K562 (cell line): ENCODE measurements around the gene ARMH3.

Experiments used
- ARID1B ChIP-seq: fragments of 450-650 bp; IDR thresholded peaks from 2 replicates; pipeline ENCODE4 v1.6.1; 2016; ENCODE audit warnings: antibody characterized with exemption, mild to moderate bottlenecking, inconsistent platforms
- EP300 ChIP-seq: IDR thresholded peaks from 2 replicates; pipeline ENCODE4 v1.6.1; 2012; ENCODE audit warnings: low read length, improper control_type of control experiment
- EZH2 ChIP-seq: IDR thresholded peaks from 2 replicates; pipeline ENCODE4 v1.6.1; 2012; ENCODE audit warnings: low read depth, mild to moderate bottlenecking, inconsistent platforms, low read length, borderline replicate concordance
- FOXJ3 ChIP-seq: sonication (generic); formaldehyde crosslinking; IDR thresholded peaks from 2 replicates; pipeline ENCODE4 v1.4.0; 2020; ENCODE audit warnings: mild to moderate bottlenecking, missing genetic modification reagents
- HDAC3 ChIP-seq: fragments of 450-650 bp; IDR thresholded peaks from 2 replicates; pipeline ENCODE4 v1.6.1; 2018; ENCODE audit warnings: borderline replicate concordance, mild to moderate bottlenecking, moderate library complexity; ENCODE audit not compliant: partially characterized antibody
- NR2C2 ChIP-seq, 2 experiments: fragments of 200-800 bp in 1 of 2; sonication (Bioruptor generic) in 1 of 2; sonication (generic) in 1 of 2; formaldehyde crosslinking in 1 of 2; IDR thresholded peaks; 2 replicates each; pipeline versions ENCODE4 v1.6.1 to v1.8.0; 2016 to 2022; ENCODE audit warnings: mild to moderate bottlenecking in 1 of 2, missing compliant biosample characterization in 1 of 2, missing genetic modification characterization in 1 of 2, missing genetic modification reagents in 1 of 2
- RAD21 ChIP-seq, 2 experiments: fragments of 250-450 bp in 1 of 2; fragments of 450-650 bp in 1 of 2; sonication (Bioruptor Pico) in 1 of 2; formaldehyde crosslinking in 1 of 2; IDR thresholded peaks in 1 of 2; conservative IDR thresholded peaks in 1 of 2; 2 replicates each; pipeline versions ENCODE4 v1.4.0 to v1.8.0; 2020 to 2022; ENCODE audit warnings: mild to moderate bottlenecking in 2 of 2, moderate library complexity in 1 of 2
- TCF3 ChIP-seq: sonication (generic); formaldehyde crosslinking; IDR thresholded peaks from 2 replicates; pipeline ENCODE4 v1.4.0; 2020; ENCODE audit warnings: mild to moderate bottlenecking, missing genetic modification reagents
- TF ChIP-seq, protein P1 (sequence below), 2 experiments: fragments of 200-800 bp in 1 of 2; sonication (Bioruptor generic) in 1 of 2; sonication (generic) in 1 of 2; formaldehyde crosslinking in 1 of 2; IDR thresholded peaks in 1 of 2; conservative IDR thresholded peaks in 1 of 2; 2 replicates each; pipeline versions ENCODE4 v1.5.0 to v1.6.1; 2016 to 2020; ENCODE audit warnings: missing compliant biosample characterization in 1 of 2, missing genetic modification characterization in 1 of 2, missing genetic modification reagents in 1 of 2
- TF ChIP-seq, protein P2 (sequence below): sonication (generic); formaldehyde crosslinking; IDR thresholded peaks from 2 replicates; pipeline ENCODE4 v1.5.0; 2020; ENCODE audit warnings: missing genetic modification reagents
- TF ChIP-seq, protein P3 (sequence below), 2 experiments: fragments of 250-450 bp in 1 of 2; fragments of 450-650 bp in 1 of 2; sonication (Bioruptor Pico) in 1 of 2; IDR thresholded peaks; 2 replicates each; pipeline versions ENCODE4 v1.6.1 to v1.8.0; 2016 to 2021; ENCODE audit warnings: mild to moderate bottlenecking in 2 of 2, moderate library complexity in 2 of 2, missing compliant biosample characterization in 1 of 2, missing genetic modification characterization in 1 of 2
- TF ChIP-seq, protein P4 (sequence below): sonication (generic); formaldehyde crosslinking; IDR thresholded peaks from 2 replicates; pipeline ENCODE4 v1.9.0; 2022; ENCODE audit warnings: mild to moderate bottlenecking, missing genetic modification reagents

DNA sequence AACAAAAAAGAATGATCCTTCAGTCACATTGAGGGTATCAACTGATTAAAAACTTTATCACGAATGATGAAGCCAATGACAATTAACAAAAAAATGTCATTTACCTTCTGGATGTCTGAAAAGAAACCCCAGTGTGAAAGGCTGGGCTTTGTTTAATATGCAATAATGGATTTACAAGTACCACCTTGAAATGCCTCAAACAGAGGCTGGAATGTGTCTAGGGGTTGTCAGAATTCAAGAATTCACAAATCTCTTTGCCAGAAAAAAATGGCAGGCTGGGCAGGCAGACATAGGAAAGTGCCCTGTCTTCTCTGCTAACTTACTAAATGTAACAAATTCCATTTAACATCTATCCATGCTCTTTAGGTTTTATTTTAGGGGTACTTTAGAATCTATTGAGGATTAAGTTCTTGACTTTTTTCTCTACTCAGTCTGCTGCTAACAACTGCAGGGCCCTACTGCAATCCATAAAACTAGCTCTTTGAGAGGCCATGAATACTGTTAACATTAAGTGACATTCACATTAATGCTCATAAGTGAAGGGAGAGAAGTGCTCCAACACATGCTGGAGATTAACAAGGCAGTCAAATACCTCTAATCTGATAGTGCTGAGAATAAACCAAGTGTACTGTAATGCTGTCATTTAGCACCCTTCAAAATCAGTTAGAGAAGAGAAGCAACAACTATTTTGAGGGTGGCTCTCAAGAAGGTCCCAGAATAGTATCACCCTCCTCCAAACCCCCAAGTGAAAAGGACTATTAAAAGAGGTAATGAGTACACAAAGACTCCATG lies 169.3 kb downstream of the ARMH3 start:
- TF ChIP-seq, protein P1, sequence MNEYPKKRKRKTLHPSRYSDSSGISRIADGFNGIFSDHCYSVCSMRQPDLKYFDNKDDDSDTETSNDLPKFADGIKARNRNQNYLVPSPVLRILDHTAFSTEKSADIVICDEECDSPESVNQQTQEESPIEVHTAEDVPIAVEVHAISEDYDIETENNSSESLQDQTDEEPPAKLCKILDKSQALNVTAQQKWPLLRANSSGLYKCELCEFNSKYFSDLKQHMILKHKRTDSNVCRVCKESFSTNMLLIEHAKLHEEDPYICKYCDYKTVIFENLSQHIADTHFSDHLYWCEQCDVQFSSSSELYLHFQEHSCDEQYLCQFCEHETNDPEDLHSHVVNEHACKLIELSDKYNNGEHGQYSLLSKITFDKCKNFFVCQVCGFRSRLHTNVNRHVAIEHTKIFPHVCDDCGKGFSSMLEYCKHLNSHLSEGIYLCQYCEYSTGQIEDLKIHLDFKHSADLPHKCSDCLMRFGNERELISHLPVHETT (CRISPR knock-in tag; conservative IDR thresholded peaks at IDR 0.05 in 1 of 2, IDR thresholded peaks at IDR 0.05 in 1 of 2), result no peak
- TF ChIP-seq, protein P2, sequence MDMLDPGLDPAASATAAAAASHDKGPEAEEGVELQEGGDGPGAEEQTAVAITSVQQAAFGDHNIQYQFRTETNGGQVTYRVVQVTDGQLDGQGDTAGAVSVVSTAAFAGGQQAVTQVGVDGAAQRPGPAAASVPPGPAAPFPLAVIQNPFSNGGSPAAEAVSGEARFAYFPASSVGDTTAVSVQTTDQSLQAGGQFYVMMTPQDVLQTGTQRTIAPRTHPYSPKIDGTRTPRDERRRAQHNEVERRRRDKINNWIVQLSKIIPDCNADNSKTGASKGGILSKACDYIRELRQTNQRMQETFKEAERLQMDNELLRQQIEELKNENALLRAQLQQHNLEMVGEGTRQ (CRISPR knock-in tag), result no peak
- no peak for TF ChIP-seq HDAC3
- TF ChIP-seq ARID1B, result no peak
- TF ChIP-seq EP300, result no peak
- TF ChIP-seq, protein P3, sequence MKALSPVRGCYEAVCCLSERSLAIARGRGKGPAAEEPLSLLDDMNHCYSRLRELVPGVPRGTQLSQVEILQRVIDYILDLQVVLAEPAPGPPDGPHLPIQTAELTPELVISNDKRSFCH (CRISPR knock-in tag; IDR thresholded peaks at IDR 0.05), result no peak
- TF ChIP-seq, protein P3 (tag; IDR thresholded peaks at IDR 0.05), result no peak
- TF ChIP-seq EZH2, result no peak
- TF ChIP-seq FOXJ3 (CRISPR knock-in tag), result no peak
- TF ChIP-seq, protein P4, sequence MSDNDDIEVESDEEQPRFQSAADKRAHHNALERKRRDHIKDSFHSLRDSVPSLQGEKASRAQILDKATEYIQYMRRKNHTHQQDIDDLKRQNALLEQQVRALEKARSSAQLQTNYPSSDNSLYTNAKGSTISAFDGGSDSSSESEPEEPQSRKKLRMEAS (CRISPR knock-in tag), result no peak
- no peak for TF ChIP-seq RAD21 (CRISPR knock-in tag; conservative IDR thresholded peaks at IDR 0.05 in 1 of 2, IDR thresholded peaks at IDR 0.05 in 1 of 2)
- no peak for TF ChIP-seq TCF3 (CRISPR knock-in tag)
- TF ChIP-seq NR2C2 (CRISPR knock-in tag; IDR thresholded peaks at IDR 0.05), result no peak
- no peak for TF ChIP-seq NR2C2 (tag; IDR thresholded peaks at IDR 0.05)
